ENCODE data around the gene SORL1.
"Not testable (repeated sequence)": the region's sequence is repeated elsewhere in the genome, so short reads cannot be mapped to it uniquely, and the experiment has no call there.

SORL1 gene

GRCh38 chr11:121564948-121565684 lies 113.0 kb downstream of the SORL1 start:
- Histone ChIP-seq H3K9me3 (ENCODE audit: control insufficient read depth in 2 of 2, low read length in 2 of 2) (no peaks in the 10 kb centered on the region), H3K27me3 (ENCODE audit: control insufficient read depth in 1 of 2, insufficient read depth in 2 of 2, low read length in 2 of 2) (no peaks in the 10 kb centered on the region), H3K4me1 (ENCODE audit: control insufficient read depth, insufficient read depth, low read length) (no peaks in the 10 kb centered on the region), H3K9ac (ENCODE audit: low read length in 2 of 2) (no peak overlapping the region), H3K36me3 (ENCODE audit: control insufficient read depth in 2 of 2, insufficient read depth in 2 of 2, low read length in 2 of 2) (peaks cover 8 to 10% of the 10 kb centered on the region in 2 donors), H3K4me3 (ENCODE audit: low read length in 2 of 2) (no peak overlapping the region), H3K27ac (ENCODE audit: low read length) (no peak overlapping the region)

GRCh38 chr11:121566279-121567168 lies 114.4 kb downstream of the SORL1 start:
- Histone ChIP-seq H3K4me1 (ENCODE audit: control insufficient read depth, insufficient read depth, low read length) (no peaks in the 10 kb centered on the region), H3K9me3 (ENCODE audit: control insufficient read depth in 2 of 2, low read length in 2 of 2) (no peaks in the 10 kb centered on the region), H3K27ac (ENCODE audit: low read length) (no peak overlapping the region), H3K27me3 (ENCODE audit: control insufficient read depth in 1 of 2, insufficient read depth in 2 of 2, low read length in 2 of 2) (no peaks in the 10 kb centered on the region), H3K9ac (ENCODE audit: low read length in 2 of 2) (no peak overlapping the region), H3K4me3 (ENCODE audit: low read length in 2 of 2) (no peak overlapping the region), H3K36me3 (ENCODE audit: control insufficient read depth in 2 of 2, insufficient read depth in 2 of 2, low read length in 2 of 2) (peaks cover 3 to 8% of the 10 kb centered on the region in 2 donors)

DNA sequence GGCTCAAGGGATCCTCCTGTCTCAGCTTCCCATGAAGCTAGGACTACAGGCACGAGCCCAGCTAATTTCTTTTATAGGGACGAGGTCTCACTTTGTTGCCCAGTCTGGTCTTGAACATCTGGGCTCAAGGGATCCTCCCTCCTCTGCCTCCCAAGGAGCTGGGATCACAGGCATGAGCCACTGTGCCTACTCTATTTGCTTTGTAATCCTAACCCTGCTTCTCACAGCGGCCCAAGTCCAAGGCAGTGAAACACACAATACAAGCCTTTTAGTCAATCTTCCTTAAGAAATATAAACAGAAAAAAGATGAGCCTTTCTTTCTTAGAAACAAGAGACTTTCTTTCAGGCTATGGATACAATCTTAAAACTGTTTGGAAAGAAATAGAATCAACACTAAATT lies 115.9 kb downstream of the SORL1 start:
- no peak overlapping the region for H3K4me3 ChIP-seq (ENCODE audit: low read length in 2 of 2)
- H3K36me3 ChIP-seq (ENCODE audit: control insufficient read depth in 2 of 2, insufficient read depth in 2 of 2, low read length in 2 of 2) = peaks cover 3 to 15% of the 10 kb centered on the region in 2 donors
- H3K27me3 ChIP-seq (ENCODE audit: control insufficient read depth in 1 of 2, insufficient read depth in 2 of 2, low read length in 2 of 2) = no peaks in the 10 kb centered on the region
- no peak overlapping the region for H3K9ac ChIP-seq (ENCODE audit: low read length in 2 of 2)
- H3K27ac ChIP-seq (ENCODE audit: low read length) = no peak overlapping the region
- H3K4me1 ChIP-seq (ENCODE audit: control insufficient read depth, insufficient read depth, low read length) = no peaks in the 10 kb centered on the region
- no peaks in the 10 kb centered on the region for H3K9me3 ChIP-seq (ENCODE audit: control insufficient read depth in 2 of 2, low read length in 2 of 2)

DNA sequence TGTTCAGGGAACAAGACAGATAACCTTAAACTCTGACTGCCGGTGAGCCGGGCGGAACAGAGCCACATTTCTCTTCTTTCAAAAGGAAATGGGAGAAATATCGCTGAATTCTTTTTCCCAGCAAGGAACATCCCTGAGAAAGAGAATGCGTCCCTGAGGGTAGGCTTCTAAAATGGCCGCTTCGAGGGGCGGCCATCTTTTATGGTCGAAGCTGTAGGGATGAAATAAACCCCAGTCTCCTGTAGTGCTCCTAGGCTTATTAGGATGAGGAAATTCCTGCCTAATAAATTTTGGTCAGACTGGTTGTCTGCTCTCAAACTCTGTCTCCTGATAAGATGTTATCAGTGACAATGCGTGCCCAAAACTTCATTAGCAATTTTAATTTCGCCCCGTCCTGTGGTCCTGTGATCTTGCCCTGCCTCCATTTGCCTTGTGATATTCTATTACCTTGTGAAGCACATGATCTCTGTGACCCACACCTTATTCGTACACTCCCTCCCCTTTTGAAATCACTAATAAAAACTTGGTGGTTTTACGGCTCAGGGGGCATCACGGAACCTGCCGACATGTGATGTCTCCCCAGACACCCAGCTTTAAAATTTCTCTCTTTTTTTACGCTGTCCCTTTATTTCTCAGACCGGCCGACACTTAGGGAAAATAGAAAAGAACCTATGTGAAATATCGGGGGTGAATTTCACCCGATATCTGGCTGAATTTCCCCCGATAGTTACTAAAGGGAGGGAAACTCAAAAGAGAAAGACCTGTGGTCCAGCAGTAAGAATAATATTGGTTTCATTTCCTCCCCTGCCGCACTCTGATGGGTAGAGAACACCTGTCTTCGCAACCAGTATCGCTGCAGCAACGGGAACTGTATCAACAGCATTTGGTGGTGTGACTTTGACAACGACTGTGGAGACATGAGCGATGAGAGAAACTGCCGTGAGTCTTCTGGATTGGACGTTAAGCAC lies 117.5 kb downstream of the SORL1 start:
- not testable (repeated sequence) for H3K4me1 ChIP-seq (ENCODE audit: control insufficient read depth, insufficient read depth, low read length)

GRCh38 chr11:121570453-121570852 lies 118.3 kb downstream of the SORL1 start:
- no peak overlapping the region for H3K27ac ChIP-seq (ENCODE audit: low read length)
- no peak overlapping the region for H3K9ac ChIP-seq (ENCODE audit: low read length in 2 of 2)
- H3K4me3 ChIP-seq (ENCODE audit: low read length in 2 of 2) = no peak overlapping the region
- H3K9me3 ChIP-seq (ENCODE audit: control insufficient read depth in 2 of 2, low read length in 2 of 2) = no peaks in the 10 kb centered on the region
- peaks cover 6 to 17% of the 10 kb centered on the region in 2 donors for H3K36me3 ChIP-seq (ENCODE audit: control insufficient read depth in 2 of 2, insufficient read depth in 2 of 2, low read length in 2 of 2)
- no peaks in the 10 kb centered on the region for H3K27me3 ChIP-seq (ENCODE audit: control insufficient read depth in 1 of 2, insufficient read depth in 2 of 2, low read length in 2 of 2)
- H3K4me1 ChIP-seq (ENCODE audit: control insufficient read depth, insufficient read depth, low read length) = no peaks in the 10 kb centered on the region

More for the DNA sequence above, 117.5 kb downstream of the SORL1 start:
- not testable (repeated sequence) for H3K9ac ChIP-seq (ENCODE audit: low read length in 2 of 2); H3K4me3 ChIP-seq (ENCODE audit: low read length in 2 of 2); H3K9me3 ChIP-seq (ENCODE audit: control insufficient read depth in 2 of 2, low read length in 2 of 2); H3K27me3 ChIP-seq (ENCODE audit: control insufficient read depth in 1 of 2, insufficient read depth in 2 of 2, low read length in 2 of 2); H3K27ac ChIP-seq (ENCODE audit: low read length)
- H3K36me3 ChIP-seq (ENCODE audit: control insufficient read depth in 2 of 2, insufficient read depth in 2 of 2, low read length in 2 of 2) = peaks cover 5 to 17% of the 10 kb centered on the region in 2 donors

DNA sequence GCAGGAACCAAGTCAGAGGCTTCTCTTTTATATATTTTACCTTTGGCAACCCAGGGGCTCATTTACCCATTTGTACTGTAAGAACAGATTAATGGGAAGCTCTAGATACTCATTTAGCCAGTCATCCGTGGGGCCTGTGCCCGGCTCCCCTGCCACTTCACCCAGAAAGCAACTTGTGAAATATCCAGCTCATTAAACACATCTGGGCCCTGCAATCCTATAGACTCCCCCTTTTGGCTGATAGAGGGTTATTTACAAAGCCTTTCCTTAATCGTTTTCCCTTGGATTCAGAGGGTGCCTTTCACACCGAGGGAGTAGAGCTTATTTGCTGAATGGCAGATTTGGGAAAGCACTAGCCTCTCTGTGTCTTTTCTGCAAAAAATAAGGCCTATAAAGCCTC lies 119.4 kb downstream of the SORL1 start:
- Histone ChIP-seq H3K4me3 (ENCODE audit: low read length in 2 of 2) (no peak overlapping the region), H3K36me3 (ENCODE audit: control insufficient read depth in 2 of 2, insufficient read depth in 2 of 2, low read length in 2 of 2) (peaks cover 6 to 22% of the 10 kb centered on the region in 2 donors), H3K9ac (ENCODE audit: low read length in 2 of 2) (no peak overlapping the region), H3K4me1 (ENCODE audit: control insufficient read depth, insufficient read depth, low read length) (no peaks in the 10 kb centered on the region), H3K27me3 (ENCODE audit: control insufficient read depth in 1 of 2, insufficient read depth in 2 of 2, low read length in 2 of 2) (no peaks in the 10 kb centered on the region), H3K27ac (ENCODE audit: low read length) (no peak overlapping the region), H3K9me3 (ENCODE audit: control insufficient read depth in 2 of 2, low read length in 2 of 2) (no peaks in the 10 kb centered on the region)

GRCh38 chr11:121572571-121573059 lies 120.5 kb downstream of the SORL1 start:
- H3K4me1 ChIP-seq (ENCODE audit: control insufficient read depth, insufficient read depth, low read length) = no peaks in the 10 kb centered on the region
- H3K36me3 ChIP-seq (ENCODE audit: control insufficient read depth in 2 of 2, insufficient read depth in 2 of 2, low read length in 2 of 2) = peaks cover 3 to 25% of the 10 kb centered on the region in 2 donors
- no peaks in the 10 kb centered on the region for H3K9me3 ChIP-seq (ENCODE audit: control insufficient read depth in 2 of 2, low read length in 2 of 2)
- H3K9ac ChIP-seq (ENCODE audit: low read length in 2 of 2) = no peak overlapping the region
- no peaks in the 10 kb centered on the region for H3K27me3 ChIP-seq (ENCODE audit: control insufficient read depth in 1 of 2, insufficient read depth in 2 of 2, low read length in 2 of 2)
- no peak overlapping the region for H3K4me3 ChIP-seq (ENCODE audit: low read length in 2 of 2)
- H3K27ac ChIP-seq (ENCODE audit: low read length) = no peak overlapping the region

DNA sequence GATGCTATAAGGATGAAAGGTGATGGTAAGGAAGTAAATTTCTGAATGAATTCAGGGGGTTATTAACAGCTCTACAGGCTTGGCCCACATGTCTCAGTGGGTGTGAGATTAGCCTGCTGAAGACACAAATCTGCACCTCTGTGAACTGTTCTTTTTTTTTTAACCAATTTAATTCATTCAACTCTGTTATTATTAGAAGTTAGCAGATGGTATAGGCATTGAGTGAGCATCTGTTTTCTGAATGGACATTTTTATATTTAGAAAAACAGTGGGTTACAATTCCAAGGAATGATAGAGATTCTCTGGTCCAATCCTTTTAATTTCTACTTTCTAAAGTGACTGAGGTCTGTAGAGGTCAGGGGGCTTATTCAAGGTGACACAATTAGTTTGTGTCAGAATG lies 122.7 kb downstream of the SORL1 start:
- Histone ChIP-seq H3K36me3 (ENCODE audit: control insufficient read depth in 2 of 2, insufficient read depth in 2 of 2, low read length in 2 of 2) (peaks cover 3 to 30% of the 10 kb centered on the region in 2 donors), H3K4me1 (ENCODE audit: control insufficient read depth, insufficient read depth, low read length) (no peaks in the 10 kb centered on the region), H3K9ac (ENCODE audit: low read length in 2 of 2) (no peak overlapping the region), H3K9me3 (ENCODE audit: control insufficient read depth in 2 of 2, low read length in 2 of 2) (no peaks in the 10 kb centered on the region), H3K27me3 (ENCODE audit: control insufficient read depth in 1 of 2, insufficient read depth in 2 of 2, low read length in 2 of 2) (no peaks in the 10 kb centered on the region), H3K27ac (ENCODE audit: low read length) (no peak overlapping the region), H3K4me3 (ENCODE audit: low read length in 2 of 2) (no peak overlapping the region)

DNA sequence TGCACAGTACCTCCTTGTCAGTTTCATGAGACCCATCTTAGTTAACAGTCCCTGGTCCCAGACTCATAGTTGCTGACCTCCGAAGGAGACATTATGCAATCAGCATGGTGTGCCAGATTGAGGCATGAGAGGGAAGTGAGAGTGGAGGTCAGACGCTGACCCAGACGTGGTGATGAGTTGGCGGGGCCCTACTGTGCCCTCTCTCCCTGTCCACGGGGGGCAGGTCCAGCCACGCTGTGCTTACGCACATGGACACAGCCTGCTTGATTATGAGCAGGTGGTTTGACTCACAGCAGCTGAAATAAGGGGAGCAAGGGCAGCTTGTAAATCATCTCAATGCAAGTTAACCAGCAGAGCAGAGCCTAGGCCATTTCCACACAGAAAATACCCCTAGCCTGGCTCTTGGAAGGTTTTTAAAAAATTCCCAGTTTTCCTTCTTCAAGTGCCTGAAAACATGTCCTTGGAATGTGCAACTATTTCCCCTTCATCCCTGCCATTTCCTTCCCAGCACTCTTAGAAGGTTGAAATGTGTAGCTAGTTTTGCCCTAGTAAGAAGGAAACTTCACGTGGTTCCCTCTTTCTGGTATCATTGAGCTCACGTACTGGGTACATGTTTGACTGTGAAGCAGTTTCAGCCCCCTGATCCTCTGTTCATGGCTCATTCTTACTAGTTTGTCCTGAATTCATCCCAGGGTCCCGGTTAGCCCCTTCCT lies 123.3 kb downstream of the SORL1 start:
- Histone ChIP-seq H3K9ac (ENCODE audit: low read length in 2 of 2) (no peak overlapping the region), H3K27ac (ENCODE audit: low read length) (no peak overlapping the region), H3K27me3 (ENCODE audit: control insufficient read depth in 1 of 2, insufficient read depth in 2 of 2, low read length in 2 of 2) (no peaks in the 10 kb centered on the region), H3K4me3 (ENCODE audit: low read length in 2 of 2) (no peak overlapping the region), H3K4me1 (ENCODE audit: control insufficient read depth, insufficient read depth, low read length) (no peaks in the 10 kb centered on the region), H3K36me3 (ENCODE audit: control insufficient read depth in 2 of 2, insufficient read depth in 2 of 2, low read length in 2 of 2) (peaks cover 3 to 30% of the 10 kb centered on the region in 2 donors), H3K9me3 (ENCODE audit: control insufficient read depth in 2 of 2, low read length in 2 of 2) (no peaks in the 10 kb centered on the region)

DNA sequence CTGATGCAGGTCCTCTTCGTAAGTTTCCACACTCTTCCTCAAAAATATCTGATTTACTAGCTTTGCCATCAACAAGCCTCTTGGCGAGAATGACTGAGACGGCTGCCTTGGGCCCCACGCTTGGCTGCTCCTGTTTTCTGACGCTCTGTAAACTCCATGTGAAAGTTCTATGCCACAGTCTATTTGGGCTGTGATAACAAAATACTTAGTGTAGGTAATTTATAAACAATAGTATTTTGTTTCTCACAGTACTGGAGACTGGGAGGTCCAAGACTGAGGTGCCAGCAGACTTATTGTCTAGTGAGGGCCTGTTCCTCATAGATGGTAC lies 123.8 kb downstream of the SORL1 start:
- no peaks in the 10 kb centered on the region for H3K9me3 ChIP-seq (ENCODE audit: control insufficient read depth in 2 of 2, low read length in 2 of 2)
- H3K4me3 ChIP-seq (ENCODE audit: low read length in 2 of 2) = no peak overlapping the region
- H3K4me1 ChIP-seq (ENCODE audit: control insufficient read depth, insufficient read depth, low read length) = no peaks in the 10 kb centered on the region
- H3K36me3 ChIP-seq (ENCODE audit: control insufficient read depth in 2 of 2, insufficient read depth in 2 of 2, low read length in 2 of 2) = peaks cover 3 to 30% of the 10 kb centered on the region in 2 donors
- no peaks in the 10 kb centered on the region for H3K27me3 ChIP-seq (ENCODE audit: control insufficient read depth in 1 of 2, insufficient read depth in 2 of 2, low read length in 2 of 2)
- H3K27ac ChIP-seq (ENCODE audit: low read length) = no peak overlapping the region
- no peak overlapping the region for H3K9ac ChIP-seq (ENCODE audit: low read length in 2 of 2)
